ENCODE data around the gene GSK3A.

The GSK3A gene

DNA sequence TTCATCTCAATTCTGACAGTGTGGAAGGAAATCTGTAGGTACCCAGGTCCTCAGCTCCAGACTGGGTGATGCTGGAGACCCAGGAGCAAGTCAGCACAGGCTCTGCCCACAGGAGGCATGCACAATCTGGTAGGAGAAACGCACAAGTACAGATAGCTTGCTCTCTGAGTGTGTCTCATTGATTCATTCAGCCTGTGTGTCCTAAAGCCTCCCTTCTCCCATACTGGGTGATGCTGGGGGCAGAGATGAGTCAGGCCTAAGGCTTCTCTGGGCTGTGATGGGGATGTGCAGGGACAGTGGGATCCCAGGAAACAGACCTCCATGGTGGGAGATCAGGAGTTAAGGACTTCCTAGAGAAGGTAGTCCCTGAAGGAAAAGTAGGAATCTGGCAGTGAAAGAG lies 15.5 kb downstream of the GSK3A start:
- peak; percentile 61 for DNase-seq (ENCODE audit: low read depth)

DNA sequence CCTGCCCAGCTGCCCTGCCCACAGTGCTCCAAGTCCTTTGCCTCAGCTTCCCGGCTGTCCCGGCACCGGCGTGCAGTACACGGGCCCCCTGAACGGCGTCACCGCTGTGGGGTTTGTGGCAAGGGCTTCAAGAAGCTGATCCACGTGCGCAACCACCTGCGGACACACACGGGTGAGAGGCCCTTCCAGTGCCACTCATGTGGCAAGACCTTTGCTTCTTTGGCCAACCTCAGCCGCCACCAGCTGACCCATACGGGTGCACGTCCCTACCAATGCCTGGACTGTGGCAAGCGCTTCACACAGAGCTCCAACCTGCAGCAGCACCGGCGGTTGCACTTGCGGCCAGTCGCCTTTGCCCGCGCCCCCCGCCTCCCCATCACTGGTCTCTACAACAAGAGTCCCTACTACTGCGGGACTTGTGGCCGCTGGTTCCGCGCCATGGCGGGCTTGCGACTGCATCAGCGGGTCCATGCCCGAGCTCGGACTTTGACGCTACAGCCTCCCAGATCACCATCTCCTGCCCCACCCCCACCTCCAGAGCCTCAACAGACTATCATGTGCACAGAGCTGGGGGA lies 16.6 kb downstream of the GSK3A start:
- no peak for DNase-seq (ENCODE audit: low read depth)

DNA sequence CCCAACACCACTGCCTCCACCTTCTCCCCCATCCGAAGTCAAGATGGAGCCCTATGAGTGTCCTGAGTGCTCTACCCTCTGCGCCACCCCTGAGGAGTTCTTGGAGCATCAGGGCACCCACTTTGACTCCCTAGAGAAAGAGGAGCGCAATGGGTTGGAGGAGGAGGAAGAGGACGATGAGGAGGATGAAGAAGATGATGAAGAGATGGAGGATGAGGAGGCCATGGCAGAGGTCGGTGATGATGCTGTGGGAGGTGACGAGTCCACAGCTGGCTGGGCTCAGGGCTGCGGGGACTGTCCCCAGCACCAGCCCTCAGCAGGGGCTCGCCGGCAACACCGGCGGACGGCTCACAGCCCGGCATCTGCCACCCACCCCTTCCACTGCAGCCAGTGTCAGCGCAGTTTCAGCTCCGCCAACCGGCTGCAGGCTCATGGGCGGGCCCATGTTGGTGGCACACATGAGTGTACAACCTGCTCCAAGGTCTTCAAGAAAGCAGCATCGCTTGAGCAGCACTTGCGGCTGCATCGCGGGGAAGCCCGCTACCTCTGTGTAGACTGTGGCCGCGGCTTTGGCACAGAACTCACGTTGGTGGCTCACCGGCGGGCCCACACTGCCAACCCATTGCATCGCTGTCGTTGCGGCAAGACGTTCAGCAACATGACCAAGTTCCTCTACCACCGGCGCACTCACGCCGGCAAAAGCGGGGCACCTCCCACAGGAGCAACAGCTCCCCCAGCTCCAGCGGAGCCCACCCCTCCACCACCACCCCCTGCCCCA lies 17.3 kb downstream of the GSK3A start:
- DNase-seq (ENCODE audit: low read depth): no peak

DNA sequence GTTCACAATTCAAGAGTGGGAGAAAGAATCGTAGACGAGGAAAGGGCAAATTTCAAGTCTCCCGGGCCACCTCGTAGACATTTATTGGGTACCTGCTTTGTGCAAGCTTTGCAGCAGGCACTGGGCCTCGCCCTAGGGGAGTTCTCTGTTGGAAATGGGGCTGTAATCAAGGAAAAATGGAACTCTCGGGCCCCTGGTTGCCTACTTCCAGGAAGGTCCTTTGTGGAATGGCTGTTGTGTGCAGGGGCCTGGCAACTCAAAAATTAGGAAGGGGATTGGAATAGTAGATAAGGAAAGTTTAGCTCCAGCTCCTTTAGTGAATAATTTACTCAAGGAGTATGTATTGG lies 21.7 kb downstream of the GSK3A start:
- DNase-seq (ENCODE audit: low read depth): no peak

DNA sequence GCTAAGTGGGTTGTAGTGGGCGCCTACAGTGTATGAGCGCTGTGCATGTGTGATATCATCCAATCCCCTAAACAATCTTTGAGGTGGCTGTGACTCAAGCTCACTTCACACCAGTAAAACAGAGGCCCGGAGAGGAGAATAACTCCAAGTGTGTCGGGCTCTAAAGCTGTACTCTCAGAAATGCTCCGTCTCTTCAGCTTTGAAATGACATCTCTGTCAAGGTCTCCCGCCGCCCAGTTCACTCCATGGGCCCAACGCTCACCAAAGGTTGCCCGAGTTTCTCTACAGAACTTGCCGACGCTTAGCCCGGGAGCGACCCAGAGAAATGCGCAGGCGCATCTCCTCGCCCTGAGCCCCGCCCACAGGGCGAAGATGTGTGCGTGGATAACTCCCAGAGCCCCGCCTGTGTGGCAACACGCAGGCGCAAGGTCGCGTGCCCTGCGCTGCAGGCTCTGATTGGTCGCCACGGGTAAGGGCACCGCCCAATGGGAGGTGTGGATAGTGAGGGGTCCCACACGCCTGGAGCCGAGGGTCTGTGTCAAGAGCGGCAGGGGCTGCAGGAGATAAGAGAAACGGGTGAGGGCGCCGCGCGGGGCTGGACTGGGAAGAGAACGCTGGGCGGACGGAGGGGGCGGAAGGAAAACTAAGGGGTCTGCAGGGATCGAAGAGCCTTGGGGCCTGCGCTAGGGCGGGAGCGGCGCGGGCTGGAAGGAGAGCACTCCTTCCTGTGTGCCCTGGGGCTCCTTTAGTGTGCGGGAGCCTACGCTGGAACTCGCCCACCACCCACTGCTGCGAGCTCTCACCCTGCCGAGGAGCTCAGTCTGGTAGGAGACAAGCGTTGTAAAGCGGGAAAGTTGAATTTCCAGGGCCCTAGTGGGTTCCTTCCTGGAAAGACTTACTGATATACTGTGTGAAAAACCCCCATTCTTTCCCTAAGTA lies 22.3 kb downstream of the GSK3A start, which contains the start of gene ZNF526:
ZNF526 (plus strand) TSS at position 501 of the 939 bp plus-strand sequence. CDS start 4,092 bp downstream, outside the sequence.
- peak; percentile 97 for DNase-seq (ENCODE audit: low read depth)

DNA sequence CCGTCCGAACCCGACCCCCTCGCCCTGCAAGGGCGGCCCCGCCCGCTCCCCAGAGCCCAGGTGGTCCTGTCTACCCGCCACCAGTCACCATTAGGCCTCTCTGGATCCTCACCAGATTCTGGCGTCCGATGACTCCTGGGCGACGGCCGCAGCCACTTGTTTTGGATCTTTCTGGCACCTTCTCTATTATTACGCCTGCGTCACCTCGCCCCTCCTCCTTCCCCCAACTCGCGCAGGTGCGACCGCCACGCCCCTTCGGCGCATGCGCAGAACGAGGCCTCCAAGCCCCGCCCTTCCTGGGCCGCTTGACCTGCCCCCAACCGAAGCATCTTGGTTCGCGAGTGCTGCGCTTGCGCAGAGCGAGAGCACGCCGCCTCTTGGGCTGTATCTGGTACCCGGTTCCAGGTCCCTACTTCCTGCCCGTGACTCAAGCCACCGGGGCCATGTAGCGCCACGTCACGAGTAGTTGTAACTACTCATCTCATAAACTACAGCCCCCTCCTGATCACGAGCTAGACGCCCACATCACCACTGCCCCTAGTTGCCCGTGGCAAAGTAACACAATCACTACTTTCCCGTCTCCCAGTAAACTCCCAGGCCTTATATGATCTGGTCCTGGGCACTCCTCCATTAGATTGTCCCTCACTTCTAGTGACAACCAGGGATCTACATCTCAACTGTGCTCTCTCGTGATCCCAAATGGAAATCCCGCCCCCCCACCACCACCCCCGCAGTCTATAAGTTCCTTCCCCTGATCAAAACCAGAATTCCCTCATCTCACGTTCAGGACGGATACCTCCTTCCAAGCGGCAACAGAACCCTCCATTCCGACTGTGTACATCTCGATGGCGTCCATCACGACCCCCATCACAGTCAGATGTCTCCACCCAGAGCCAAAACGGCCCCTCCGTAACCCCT lies 24.6 kb downstream of the GSK3A start, which contains the start of gene DEDD2:
DEDD2 (minus strand) TSS at position 158 of the 918 bp plus-strand sequence. CDS start 670 bp downstream, outside the sequence.
- peak; percentile 99 for DNase-seq (ENCODE audit: low read depth)

DNA sequence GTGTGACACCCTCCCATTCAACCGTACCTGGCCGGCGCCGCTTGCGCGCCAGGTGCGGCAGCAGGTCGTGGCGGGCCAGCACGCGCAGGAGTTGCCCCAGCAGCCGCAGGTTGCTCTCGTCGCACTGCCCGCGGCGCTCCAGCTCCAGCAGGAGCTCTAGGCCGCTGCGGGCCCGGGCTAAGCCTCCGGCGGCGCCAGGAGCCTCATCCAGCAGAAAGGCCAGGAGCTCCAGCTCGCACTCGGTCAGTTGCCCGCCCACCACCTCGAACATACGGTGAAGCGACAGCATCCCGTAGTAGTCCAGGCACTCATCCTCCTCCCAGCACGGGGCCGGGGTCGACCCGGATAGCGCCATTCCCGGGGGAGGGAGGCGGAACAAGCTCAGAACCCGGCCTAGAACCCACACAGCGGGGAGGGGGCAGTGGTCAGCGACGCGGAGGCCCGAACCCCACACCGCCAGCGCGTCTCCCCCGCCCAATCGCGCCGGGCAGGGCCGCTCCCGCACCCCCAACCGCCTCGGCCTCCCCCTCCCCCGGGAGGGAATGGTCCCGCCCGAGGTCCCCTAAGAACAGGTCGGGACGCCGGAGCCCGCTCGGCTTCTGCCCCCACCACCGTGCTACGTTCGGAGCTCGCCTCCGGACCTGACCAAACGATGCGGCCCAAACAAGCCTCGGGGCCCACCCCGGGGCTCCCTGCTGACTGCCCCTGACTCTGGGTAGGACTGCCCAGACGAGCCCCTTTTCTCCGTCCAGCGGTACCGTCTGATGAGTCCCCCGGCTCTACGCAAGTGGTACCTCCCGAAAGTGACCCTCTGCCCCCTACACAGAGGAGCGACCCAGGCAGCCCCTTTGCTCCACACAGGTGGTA lies 25.5 kb downstream of the GSK3A start:
- peak; percentile 41 for DNase-seq (ENCODE audit: low read depth)

DNA sequence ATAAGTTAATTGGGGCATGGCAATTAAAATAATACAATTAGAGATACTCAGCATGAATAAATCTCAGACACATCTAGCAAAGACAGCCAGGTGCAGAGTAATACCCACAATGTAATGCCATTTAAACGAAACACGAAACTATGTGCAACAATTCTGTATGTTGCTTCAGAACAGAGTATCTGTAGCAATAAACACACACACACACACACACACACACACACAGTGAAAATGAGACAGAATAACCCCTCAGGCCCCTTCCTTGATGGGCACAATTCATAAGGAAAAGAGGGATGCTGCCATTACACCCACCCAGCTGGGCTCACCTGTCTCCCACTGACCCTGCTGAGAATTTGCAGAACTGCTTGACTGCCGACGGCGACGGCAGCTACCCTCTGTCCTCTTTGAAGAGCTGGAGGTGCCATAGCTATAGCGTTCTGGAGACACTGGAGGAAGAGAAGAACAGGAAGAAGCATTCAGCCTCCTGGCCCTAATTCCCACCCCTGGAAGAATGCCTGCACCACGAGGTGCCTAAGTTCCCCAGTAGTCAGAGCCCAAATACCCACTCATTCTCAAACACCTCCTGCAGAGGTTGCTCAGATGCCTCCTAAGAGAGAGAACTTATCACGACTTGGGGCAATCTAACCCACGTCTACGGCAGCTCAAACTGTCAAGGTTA lies 27.5 kb downstream of the GSK3A start:
- DNase-seq (ENCODE audit: low read depth): no peak

DNA sequence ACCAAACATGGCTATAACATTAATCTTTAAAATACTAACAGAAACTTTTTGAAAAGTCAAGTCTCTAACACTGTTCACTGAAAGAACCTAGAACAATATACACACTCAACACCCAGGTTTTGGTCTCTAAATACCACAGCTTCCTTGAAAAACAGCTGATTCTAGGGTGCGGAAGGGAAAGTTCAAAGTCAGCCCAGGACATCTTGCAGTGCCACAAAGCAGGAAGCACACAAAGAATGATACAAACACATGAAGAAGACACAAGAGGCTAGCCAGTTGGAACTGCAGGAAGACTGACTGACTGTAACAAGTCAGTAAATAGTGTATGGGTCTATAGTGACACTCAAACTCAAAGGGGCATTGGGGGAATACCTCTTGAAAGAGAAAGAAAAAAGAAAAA lies 29.5 kb downstream of the GSK3A start:
- no peak for DNase-seq (ENCODE audit: low read depth)

DNA sequence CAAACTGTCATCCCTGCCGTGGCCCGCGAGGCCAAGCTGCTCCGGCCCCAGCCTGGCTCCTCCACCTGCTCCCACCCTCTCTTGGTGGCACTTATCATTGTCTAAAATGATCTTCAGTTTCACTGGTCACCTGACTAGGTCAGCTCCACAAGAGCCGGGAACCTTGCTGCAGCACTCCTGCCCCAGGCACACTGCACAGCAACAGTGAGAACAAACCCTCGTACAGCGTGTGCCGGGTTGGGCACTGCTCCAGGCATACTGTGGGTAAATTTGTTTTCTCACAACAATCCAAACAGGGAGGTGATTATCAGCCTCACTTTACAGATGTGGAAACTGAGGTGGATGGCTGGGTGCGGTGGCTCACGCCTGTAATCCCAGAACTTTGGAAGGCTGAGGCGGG lies 33.8 kb downstream of the GSK3A start:
- no peak for DNase-seq (ENCODE audit: low read depth)

DNA sequence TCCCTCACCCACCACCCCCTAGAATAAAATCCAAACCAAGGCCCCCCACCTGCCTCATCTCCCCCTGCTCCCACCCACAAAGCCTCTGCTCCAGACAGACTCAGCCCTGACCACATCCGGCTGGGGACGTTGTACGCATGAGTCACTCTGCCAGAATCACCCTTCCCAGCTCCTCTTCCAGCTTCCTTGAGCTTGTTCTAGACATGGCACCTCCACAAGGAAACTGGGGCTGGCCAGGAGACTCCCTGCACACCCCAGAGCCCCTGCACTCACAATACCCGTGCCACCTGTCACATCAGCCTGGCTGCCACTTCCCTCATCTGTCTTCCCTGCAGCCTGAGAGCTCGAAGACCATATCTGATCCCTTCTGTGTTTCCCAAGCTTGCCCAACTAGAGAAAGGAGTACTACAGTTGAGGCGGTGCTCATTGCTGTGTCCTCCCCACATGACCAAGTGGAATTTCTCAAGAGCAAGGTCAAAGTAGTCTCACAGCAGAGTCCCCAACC lies 34.6 kb downstream of the GSK3A start:
- peak; percentile 88 for DNase-seq (ENCODE audit: low read depth)

DNA sequence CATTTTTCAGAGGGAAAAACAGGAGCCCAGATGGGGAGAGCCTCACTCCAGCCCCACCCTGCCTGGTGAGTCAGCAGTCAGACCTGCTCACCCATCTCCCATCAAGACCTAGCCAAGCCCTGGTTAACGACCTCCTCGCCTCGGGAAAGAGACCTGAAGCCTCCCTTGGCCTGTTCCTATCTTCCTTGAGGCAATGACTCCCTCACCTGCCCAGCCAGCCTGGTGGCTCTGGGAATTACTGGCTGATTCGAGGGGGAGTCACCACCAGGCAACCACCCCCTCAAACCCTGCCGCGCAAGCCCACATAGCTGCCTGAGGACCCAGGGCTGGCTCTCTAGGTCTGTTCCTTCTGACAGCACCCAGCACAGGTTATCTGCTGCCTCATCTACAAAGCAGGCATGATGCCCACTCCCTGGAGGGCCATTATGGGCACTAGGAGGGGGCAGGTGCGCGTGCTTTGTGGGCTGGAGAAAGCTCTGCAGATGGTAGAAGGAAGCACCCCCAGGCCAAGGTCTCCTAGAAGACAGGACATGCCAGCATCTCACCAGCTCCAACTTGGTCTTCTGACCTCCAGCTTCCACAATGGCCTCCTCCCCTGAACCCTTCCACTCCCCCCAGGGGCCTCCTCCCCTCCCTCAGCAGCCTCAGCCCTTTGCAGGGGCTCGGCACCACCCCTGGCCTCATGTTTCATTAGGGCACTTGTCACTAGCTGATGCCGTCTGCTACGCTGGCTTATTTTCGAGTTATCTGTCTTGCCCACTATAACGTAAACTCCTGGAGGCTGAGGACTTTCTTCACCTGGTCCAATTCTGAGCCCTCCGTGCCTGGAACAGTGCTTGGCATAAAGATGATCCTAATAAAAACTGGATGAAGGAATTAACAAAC lies 35.3 kb downstream of the GSK3A start:
- peak; percentile 69 for DNase-seq (ENCODE audit: low read depth)

DNA sequence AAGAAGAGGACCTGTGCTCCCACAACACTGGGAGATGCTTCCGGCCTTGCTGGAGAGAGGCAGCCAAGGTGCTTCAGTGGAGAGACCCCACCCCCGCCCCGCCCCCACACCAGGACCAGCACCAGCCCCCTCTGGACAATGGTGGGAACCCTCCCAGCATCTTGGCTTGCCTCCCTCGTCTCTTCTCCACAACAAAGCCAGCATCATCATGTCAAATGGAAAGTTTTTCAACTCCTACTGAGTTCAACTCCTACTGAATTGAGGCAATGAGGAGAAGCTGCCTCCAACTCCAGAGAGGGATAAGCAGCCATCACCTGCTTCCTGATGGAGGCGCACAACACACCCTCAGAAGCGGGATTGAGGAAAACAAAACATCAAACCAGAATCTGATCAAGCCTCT lies 37.7 kb downstream of the GSK3A start:
- DNase-seq (ENCODE audit: low read depth): no peak

DNA sequence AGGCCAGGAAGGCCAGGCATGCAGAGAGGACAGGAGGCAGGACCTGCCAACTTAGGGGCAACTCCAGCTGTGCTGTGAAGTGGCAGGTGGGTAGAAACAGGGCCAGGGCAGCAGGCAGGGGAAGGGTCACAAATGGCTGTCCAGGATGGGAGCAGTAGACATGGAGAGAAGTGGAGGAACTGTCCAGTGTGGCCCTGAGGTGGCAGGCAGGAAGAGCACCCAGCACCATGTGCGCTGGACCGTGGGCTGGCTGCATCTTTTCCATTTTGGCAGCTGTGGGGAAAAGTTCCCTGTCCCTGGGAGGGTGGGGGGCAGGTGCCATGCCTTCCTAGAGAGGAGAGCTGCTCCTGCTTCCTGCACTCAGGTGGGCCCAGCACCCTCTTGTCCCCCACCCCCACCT lies 38.7 kb downstream of the GSK3A start:
- DNase-seq (ENCODE audit: low read depth): no peak

DNA sequence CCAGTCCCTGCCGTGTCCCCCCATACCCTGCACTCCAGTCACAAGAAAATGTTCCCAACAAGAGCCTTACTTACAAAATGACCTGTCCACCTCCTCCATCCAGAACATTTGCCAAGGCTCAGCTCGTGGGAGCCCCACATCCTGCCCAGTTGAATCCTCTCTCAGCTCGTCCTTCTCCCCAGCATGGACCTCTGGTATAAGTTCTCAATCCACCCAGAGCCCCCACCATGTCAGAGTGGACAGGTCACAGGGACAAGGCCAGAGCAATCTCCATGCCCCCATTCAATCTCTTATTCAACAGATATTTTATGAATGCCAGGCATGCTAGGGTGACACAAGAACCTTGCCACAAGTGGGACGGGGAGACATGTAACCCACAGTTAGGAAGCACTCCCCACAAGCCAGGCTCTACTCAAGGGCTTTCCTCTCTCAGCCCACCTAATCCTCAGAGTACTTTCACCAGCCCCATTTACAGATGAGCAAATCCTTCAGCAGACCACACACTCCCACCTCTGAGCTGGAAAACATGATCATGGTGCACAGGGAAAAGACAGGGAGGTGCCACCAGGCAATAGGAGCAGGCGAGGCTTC lies 40.0 kb downstream of the GSK3A start:
- no peak for DNase-seq (ENCODE audit: low read depth)

DNA sequence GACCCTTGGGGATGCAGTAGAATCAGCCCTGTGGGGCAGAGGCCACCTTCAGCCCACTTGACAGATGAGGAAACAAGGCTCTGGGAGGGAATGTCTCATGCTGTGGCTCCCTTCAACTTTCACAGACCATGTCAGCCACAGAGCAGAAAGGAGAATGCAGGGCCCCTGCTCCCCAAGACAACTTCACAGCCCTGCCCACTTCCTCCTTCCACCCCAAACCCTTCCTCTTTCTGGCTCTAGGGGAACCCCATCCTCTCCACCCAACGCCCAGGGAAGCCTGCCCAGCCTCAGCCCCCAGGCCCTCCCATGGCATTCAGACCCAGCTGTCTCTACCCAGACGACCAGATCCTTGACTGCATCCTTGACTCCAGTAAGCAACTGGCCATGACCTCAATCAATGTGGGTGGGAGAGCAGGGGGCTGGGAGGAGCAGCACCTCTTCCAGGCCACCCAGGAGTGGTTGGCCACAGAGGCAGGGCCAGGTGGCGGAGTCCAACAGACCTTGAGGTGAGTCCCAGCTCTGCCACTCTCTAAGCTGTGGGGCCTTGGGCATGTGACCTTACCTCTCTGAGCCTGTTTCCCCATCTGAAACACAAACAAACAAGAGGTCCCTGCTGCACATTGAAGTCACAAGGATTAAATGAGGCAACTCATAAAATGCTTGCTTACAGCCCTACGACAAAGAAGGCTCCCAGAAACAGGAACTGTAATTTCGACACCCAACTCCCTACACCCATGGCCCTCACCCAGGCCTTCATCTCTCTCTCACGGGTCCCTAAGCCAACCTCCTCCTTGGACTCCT lies 40.7 kb downstream of the GSK3A start:
- DNase-seq (ENCODE audit: low read depth): no peak

DNA sequence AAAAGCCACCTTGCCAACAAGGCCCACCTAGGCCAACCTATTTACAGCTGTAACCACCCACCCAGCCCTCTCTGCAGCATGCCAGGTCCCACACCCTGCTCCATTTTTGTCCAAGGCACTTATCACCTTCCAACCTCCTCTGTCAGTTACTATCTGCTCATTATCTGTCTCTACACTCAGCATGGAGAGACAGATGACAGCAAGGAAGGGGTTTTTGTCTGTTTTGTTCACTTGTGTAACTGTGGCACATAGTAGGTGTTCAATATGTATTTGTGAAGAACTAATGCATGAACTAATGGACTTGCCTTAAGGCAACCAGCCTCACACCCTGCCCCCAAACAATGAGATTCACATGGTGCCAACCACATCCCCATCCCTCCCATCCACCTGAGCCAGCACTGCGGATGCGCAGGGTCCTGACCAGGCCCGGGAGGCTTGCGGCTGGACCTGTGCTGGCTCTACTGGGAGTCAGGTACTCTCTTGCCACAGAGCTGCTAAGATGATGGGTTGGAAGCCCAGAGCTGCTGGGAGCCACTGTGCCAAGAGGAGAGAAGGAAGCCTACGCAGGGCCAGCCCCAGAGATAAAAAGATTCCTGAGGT lies 42.2 kb downstream of the GSK3A start:
- DNase-seq (ENCODE audit: low read depth): no peak

All from EH (cell line).